ENCODE results near the gene CCDC191.

Gene CCDC191

DNA sequence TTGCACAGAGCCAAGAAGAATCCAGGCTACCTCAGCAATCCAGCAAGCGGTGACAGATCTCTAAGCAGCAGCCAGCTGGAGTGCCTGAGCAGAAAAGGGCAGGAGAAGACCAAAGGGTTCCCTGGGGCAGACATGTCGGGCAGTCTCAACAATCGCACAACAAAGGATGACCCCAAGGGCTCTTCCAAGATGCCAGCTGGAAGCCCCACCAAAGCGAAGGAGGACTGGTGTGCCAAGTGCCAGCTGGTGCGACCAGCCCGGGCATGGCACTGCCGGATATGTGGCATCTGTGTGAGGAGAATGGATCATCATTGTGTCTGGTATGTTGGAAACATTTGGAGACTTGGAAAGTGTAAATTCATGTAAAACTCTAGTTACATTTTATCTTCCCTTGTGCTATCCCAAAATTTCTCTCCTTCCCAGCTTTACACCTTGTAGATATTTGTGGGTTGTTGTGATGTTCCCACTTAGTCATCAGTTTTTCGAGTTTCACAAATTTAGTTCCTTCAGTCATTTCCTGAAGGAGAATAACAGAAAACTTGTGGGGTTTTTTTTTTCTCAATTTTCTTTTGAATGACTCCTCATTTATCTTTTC lies 102.1 kb downstream of the CCDC191 start:
- no peak for DNase-seq

- DNase-seq: peak; percentile 14
Observed at GRCh38 chr3:113953677-113954076, 102.6 kb downstream of the CCDC191 start.

DNA sequence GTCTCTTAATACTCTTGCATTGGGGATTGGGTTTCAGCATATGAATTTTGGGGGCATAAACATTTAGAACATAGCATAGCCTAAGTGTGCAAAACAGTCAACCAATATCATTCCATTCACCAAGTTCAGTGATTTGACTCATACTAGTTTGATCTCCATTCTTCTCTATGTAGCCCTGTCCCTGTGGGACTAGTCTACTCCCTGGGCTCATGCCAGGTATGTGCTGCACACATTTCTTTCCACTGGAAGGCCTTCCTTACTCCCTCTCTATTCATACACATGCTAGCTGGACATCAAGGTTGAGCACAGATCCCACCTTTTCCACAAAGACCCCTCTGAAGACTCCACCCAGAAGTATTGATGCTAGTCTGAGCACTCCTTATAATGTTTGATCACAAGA lies 103.4 kb downstream of the CCDC191 start:
- DNase-seq: peak; percentile 24

DNA sequence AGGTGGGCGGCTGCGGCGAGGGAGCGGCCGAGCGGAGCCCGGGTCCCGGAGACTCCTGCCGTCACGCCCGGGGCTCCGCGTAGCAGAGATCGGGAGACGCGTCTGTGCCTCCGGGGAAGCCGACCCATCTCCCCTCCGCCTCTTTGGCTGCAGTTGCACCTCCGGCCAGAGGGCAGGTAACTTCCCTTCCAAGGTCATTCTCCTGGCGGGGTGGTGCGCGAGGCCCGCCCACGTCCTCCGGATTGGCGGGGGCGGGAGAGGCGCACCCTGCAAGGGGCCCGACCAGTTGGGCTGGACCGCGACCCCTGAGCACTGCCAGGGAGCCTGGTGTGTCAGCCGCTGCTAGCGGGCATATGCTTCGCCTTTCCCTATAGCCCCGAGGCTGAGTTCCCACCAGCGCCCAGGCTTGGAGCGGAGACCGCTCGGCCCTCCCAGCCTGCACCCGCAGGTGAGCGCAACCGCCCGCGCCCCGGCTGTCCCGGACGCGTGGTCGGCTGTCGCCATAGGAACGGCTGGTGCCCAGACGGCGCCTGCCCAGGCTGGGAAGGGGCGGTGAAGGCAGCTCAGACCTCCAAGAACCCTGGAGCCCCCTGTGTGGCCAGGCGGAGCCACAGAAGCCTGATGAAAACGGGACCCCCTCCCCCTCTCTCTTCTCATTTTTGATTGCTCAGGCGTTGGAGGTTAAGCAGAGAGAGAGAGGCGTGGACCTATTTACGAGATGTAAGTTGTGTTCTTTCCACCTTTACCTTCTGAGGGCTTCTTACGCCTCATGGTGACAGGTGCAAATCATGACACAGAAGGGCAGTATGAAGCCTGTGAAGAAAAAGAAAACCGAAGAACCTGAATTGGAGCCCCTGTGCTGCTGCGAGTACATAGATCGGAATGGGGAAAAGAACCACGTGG lies 108.1 kb downstream of the CCDC191 start:
- DNase-seq: no peak

DNA sequence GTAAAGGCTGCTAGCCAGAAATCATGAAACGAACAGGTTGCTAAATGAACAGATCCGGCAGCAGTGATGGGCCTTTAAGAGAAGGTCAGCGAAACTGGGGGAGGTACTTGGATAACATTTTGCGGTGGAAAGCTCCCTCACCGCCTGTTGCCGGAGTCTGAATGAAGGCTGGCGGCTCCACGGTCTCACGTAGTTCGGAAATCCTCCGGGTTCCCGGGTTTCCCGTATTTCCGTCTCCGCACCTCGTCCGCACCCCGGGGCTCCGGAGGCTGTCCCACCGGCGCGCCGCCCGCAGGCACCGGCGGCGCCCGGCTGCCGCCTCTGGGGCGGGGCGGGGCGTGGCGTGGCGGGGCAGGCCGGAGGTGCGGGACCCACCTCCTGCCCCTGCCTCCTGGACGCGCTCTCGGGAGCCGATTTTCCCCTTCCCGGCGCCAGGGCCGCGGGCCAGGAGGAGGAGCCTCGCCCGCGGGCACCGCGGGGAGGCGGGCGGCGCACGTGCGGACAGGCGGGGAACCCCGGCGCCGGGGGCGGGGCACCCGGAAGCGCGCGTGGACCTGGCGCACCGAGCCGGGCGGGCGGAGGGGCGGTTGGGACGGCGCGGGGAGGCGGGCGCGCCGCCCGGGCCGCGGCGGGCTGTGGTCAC lies 108.8 kb downstream of the CCDC191 start, which contains the start of gene ZDHHC23:
Gene ZDHHC23, plus strand, starts transcription at position 642 of the 643 bp plus-strand sequence. CDS start 790 bp downstream, outside the sequence.
- DNase-seq: peak; percentile 31

- no peak for DNase-seq
Observed at GRCh38 chr3:113946831-113947230, 109.5 kb downstream of the CCDC191 start.

- no peak for DNase-seq
Observed at GRCh38 chr3:113927556-113927955, 128.8 kb downstream of the CCDC191 start.

DNA sequence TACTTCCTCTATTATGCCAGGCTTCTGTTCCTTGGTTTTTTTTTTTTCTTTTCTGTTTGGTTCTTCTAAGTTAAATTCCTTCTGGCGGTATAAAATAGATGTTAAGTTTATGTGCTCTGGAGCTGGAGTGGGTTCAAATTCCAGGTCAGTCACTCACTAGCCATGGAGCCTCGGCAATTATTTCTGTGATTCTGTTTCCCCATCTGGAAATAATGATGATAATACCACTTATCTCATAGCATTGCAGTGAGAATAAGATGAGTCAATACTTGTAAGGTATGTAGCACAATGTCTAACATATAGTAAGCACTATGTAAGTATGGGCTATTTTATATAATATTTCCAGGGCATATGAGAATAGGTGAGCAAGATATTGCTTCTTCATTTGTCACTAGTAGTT lies 141.7 kb downstream of the CCDC191 start:
- DNase-seq: peak; percentile 94

Measured in fibroblast of skin of right quadriceps (primary cell).